Naive B cell (primary cell): Measurements from ENCODE around the gene TGIF2LX. TPM values are rescaled to one million over a fixed set of nuclear protein-coding genes. Genes with fewer than 3 reads are reported as not detected.
"Not testable (repeated sequence)": the region's sequence is repeated elsewhere in the genome, so short reads cannot be mapped to it uniquely, and the experiment has no call there.

ENCODE experiments used
- ATAC-seq, 2 donors: fragments of 150-1000 bp; cut with Tn5 transposase; 2 replicates each; pipeline ENCODE4 v1.10.0; 2021; ENCODE audit warnings: low read depth in 2 of 2, mild to moderate bottlenecking in 2 of 2, moderate library complexity in 2 of 2
- DNase-seq: peaks from one replicate; pipeline ENCODE4 v3.0.0; 2022
- H3K27ac Mint-ChIP-seq, 6 donors: one replicate each; pipeline ENCODE4 v1.8.0; 2020 to 2022; ENCODE audit warnings: mild to moderate bottlenecking in 6 of 6, mixed read lengths in 6 of 6, moderate library complexity in 5 of 6, inconsistent platforms in 2 of 6
- H3K27me3 Mint-ChIP-seq, 3 donors: one replicate each; pipeline ENCODE4 v1.8.0; 2021 to 2022; ENCODE audit warnings: mixed read lengths in 3 of 3, mild to moderate bottlenecking in 1 of 3
- H3K36me3 Mint-ChIP-seq, 2 donors: one replicate each; pipeline ENCODE4 v1.8.0; 2020 to 2022; ENCODE audit warnings: mixed read lengths in 2 of 2, inconsistent platforms in 1 of 2, mild to moderate bottlenecking in 1 of 2
- H3K4me1 Mint-ChIP-seq, 3 donors: one replicate each; pipeline ENCODE4 v1.8.0; 2020 to 2022; ENCODE audit warnings: mixed read lengths in 3 of 3, inconsistent platforms in 1 of 3, mild to moderate bottlenecking in 1 of 3, moderate library complexity in 1 of 3
- H3K4me3 Mint-ChIP-seq, 8 donors: one replicate each; pipeline ENCODE4 v1.8.0; 2020 to 2022; ENCODE audit warnings: mild to moderate bottlenecking in 8 of 8, mixed read lengths in 8 of 8, moderate library complexity in 8 of 8, inconsistent platforms in 2 of 8
- H3K9me3 Mint-ChIP-seq, 7 donors: one replicate each; pipeline ENCODE4 v1.8.0; 2020 to 2022; ENCODE audit warnings: mixed read lengths in 7 of 7, mild to moderate bottlenecking in 5 of 7, inconsistent platforms in 2 of 7, moderate library complexity in 1 of 7
- polyA plus RNA-seq, 6 donors: library from polyadenylated mRNA; unstranded; fragments of 300-500 nt; fragmentation: Illumina TruSeq; gene quantifications; one replicate each; pipeline ENCODE4 v1.2.3, GENCODE V29; 2021; ENCODE audit warnings: low read depth in 6 of 6

The TGIF2LX gene
- polyA plus RNA-seq: not detected

- DNase-seq, H3K4me3 Mint-ChIP-seq, H3K27me3 Mint-ChIP-seq, H3K36me3 Mint-ChIP-seq, ATAC-seq, H3K4me1 Mint-ChIP-seq, H3K27ac Mint-ChIP-seq, H3K9me3 Mint-ChIP-seq: not testable (repeated sequence)
Measured at GRCh38 chrX:89921665-89922064, at the start of gene TGIF2LX. TGIF2LX (plus strand) TSS chrX:89921908; CDS start chrX:89922086, 178 bp downstream.

GRCh38 chrX:89922338-89922934 is 728 bp downstream of the TGIF2LX start:
- not testable (repeated sequence) for ATAC-seq, H3K36me3 Mint-ChIP-seq, H3K27ac Mint-ChIP-seq, H3K4me3 Mint-ChIP-seq, DNase-seq, H3K9me3 Mint-ChIP-seq, H3K27me3 Mint-ChIP-seq, H3K4me1 Mint-ChIP-seq

GRCh38 chrX:89943077-89943476 is 21.4 kb downstream of the TGIF2LX start:
- not testable (repeated sequence) for H3K27ac Mint-ChIP-seq, H3K36me3 Mint-ChIP-seq, DNase-seq, H3K4me3 Mint-ChIP-seq, H3K4me1 Mint-ChIP-seq, ATAC-seq, H3K27me3 Mint-ChIP-seq, H3K9me3 Mint-ChIP-seq

GRCh38 chrX:89965588-89965987 is 43.9 kb downstream of the TGIF2LX start:
- H3K4me1 Mint-ChIP-seq, H3K27ac Mint-ChIP-seq, H3K36me3 Mint-ChIP-seq, H3K4me3 Mint-ChIP-seq, H3K27me3 Mint-ChIP-seq, H3K9me3 Mint-ChIP-seq, ATAC-seq, DNase-seq: not testable (repeated sequence)
